H1 (cell line): ENCODE measurements around the gene ZBTB1. TPM values are rescaled to one million over a fixed set of nuclear protein-coding genes. Genes with fewer than 3 reads are reported as not detected.

Experiments
- CTCF ChIA-PET: fragments of 300-600 bp; sonication (Branson Sonifier 250); formaldehyde crosslinking; loops from one replicate; lab custom pipeline; 2021; ENCODE audit not compliant: partially characterized antibody; lab: Charles Lee
- POLR2A ChIA-PET: fragments of 300-600 bp; sonication (Branson Sonifier 250); formaldehyde crosslinking; loops from one replicate; lab custom pipeline; 2021; ENCODE audit warnings: inconsistent platforms; ENCODE audit not compliant: partially characterized antibody; lab: Charles Lee
- DNase-seq, 2 experiments: peaks; one replicate each; pipeline versions ENCODE4 v3.0.0 to v3.0.0-alpha.2; 2010 to 2022; ENCODE audit warnings: low spot score in 2 of 2, low read depth in 1 of 2, mixed read lengths in 1 of 2
- FAIRE-seq: peaks from 2 replicates; lab custom pipeline; 2011; peaks lifted over from hg19 to GRCh38; lab: Jason Lieb, UNC
- H2AFZ ChIP-seq: 2 replicates; pipeline ENCODE4 v1.8.1; 2012; ENCODE audit warnings: low read length, inconsistent platforms
- H2AK5ac ChIP-seq: 2 replicates; pipeline ENCODE4 v1.6.1; 2013; ENCODE audit warnings: low read depth, low read length
- H2BK120ac ChIP-seq: replicated peaks from 2 replicates; pipeline ENCODE3; 2013; ENCODE audit warnings: low read depth, low read length, inconsistent platforms
- H2BK12ac ChIP-seq: 2 replicates; pipeline ENCODE4 v1.6.1; 2013; ENCODE audit warnings: low read depth, low read length
- H2BK15ac ChIP-seq: 2 replicates; pipeline ENCODE4 v1.6.1; 2013; ENCODE audit warnings: low read length
- H2BK20ac ChIP-seq: 2 replicates; pipeline ENCODE4 v1.6.1; 2013; ENCODE audit warnings: low read length
- H2BK5ac ChIP-seq: 2 replicates; pipeline ENCODE4 v1.6.1; 2013; ENCODE audit warnings: low read depth, low read length
- H3K14ac ChIP-seq: 2 replicates; pipeline ENCODE4 v1.6.1; 2013; ENCODE audit warnings: inconsistent platforms; ENCODE audit not compliant: insufficient read length
- H3K18ac ChIP-seq: 2 replicates; pipeline ENCODE4 v1.6.1; 2013; ENCODE audit warnings: low read length; ENCODE audit errors: extremely low read depth
- H3K23ac ChIP-seq: 2 replicates; pipeline ENCODE4 v1.6.1; 2013; ENCODE audit warnings: inconsistent platforms; ENCODE audit not compliant: insufficient read length
- H3K23me2 ChIP-seq: 2 replicates; pipeline ENCODE4 v1.6.1; 2013; ENCODE audit warnings: low read depth, low read length
- H3K27ac ChIP-seq: 2 replicates; pipeline ENCODE4 v1.6.1; 2011; ENCODE audit warnings: low read depth, low read length, inconsistent platforms
- H3K27me3 ChIP-seq, 4 experiments: replicated peaks in 1 of 4; 1 replicate in 1 of 4; 2 replicates in 3 of 4; pipeline versions ENCODE4 v1.6.1 to v1.8.1; 2011 to 2013; ENCODE audit warnings: low read length in 3 of 4, mild to moderate bottlenecking in 3 of 4, inconsistent platforms in 2 of 4, mixed read lengths in 2 of 4, moderate library complexity in 1 of 4; ENCODE audit not compliant: control insufficient read depth in 3 of 4, insufficient read depth in 3 of 4; ENCODE audit errors: extremely low read depth in 1 of 4
- H3K36me3 ChIP-seq, 4 experiments: 2 replicates each; pipeline versions ENCODE4 v1.6.1 to v1.8.1; 2011 to 2013; ENCODE audit warnings: mild to moderate bottlenecking in 4 of 4, low read length in 3 of 4, moderate library complexity in 2 of 4, control low read depth in 1 of 4, inconsistent platforms in 1 of 4; ENCODE audit not compliant: insufficient read depth in 4 of 4, control insufficient read depth in 2 of 4
- H3K4ac ChIP-seq: replicated peaks from 2 replicates; pipeline ENCODE3; 2013; ENCODE audit warnings: low read length, low read depth, mixed read lengths, inconsistent platforms; ENCODE audit not compliant: insufficient read length
- H3K4me1 ChIP-seq, 4 experiments: replicated peaks in 1 of 4; 1 replicate in 1 of 4; 2 replicates in 3 of 4; pipeline versions ENCODE4 v1.6.1 to v1.8.1; 2011 to 2013; ENCODE audit warnings: low read length in 3 of 4, inconsistent platforms in 2 of 4, mixed read lengths in 1 of 4; ENCODE audit not compliant: insufficient read depth in 4 of 4, control insufficient read depth in 3 of 4
- H3K4me2 ChIP-seq, 2 experiments: 2 replicates each; pipeline versions ENCODE4 v1.6.1 to v1.8.1; 2011 to 2013; ENCODE audit warnings: low read depth in 2 of 2, low read length in 2 of 2, control low read depth in 1 of 2, inconsistent platforms in 1 of 2, mild to moderate bottlenecking in 1 of 2; ENCODE audit not compliant: insufficient read depth in 1 of 2
- H3K4me3 ChIP-seq, 4 experiments: fragments of 200-600, 300-600 bp in 1 of 4; sonication (generic), shearing (Covaris generic), sonication (Bioruptor Twin) in 1 of 4; 2 replicates each; pipeline versions ENCODE4 v1.5.1 to v1.8.1; 2011 to 2016; ENCODE audit warnings: low read length in 4 of 4, low read depth in 3 of 4, control low read depth in 2 of 4, inconsistent platforms in 2 of 4, mild to moderate bottlenecking in 2 of 4, mixed read lengths in 1 of 4, moderate library complexity in 1 of 4; ENCODE audit not compliant: insufficient read depth in 2 of 4; ENCODE audit errors: extremely low read depth in 1 of 4
- H3K56ac ChIP-seq: replicated peaks from 2 replicates; pipeline ENCODE3; 2013; ENCODE audit warnings: low read depth, mild to moderate bottlenecking, mixed read lengths, low read length, inconsistent platforms; ENCODE audit not compliant: insufficient read length
- H3K79me1 ChIP-seq: 2 replicates; pipeline ENCODE4 v1.6.1; 2013; ENCODE audit warnings: low read depth, low read length, control low read depth
- H3K79me2 ChIP-seq, 2 experiments: 2 replicates each; pipeline versions ENCODE4 v1.6.1 to v1.8.1; 2012 to 2013; ENCODE audit warnings: low read length in 2 of 2, mild to moderate bottlenecking in 2 of 2, inconsistent platforms in 1 of 2; ENCODE audit not compliant: insufficient read depth in 2 of 2, control insufficient read depth in 1 of 2
- H3K9ac ChIP-seq, 4 experiments: replicated peaks in 1 of 4; 1 replicate in 1 of 4; 2 replicates in 3 of 4; pipeline versions ENCODE4 v1.6.1 to v1.8.1; 2011 to 2013; ENCODE audit warnings: low read depth in 3 of 4, low read length in 3 of 4, control low read depth in 2 of 4, mild to moderate bottlenecking in 2 of 4, moderate library complexity in 2 of 4, inconsistent platforms in 1 of 4; ENCODE audit errors: extremely low read depth in 1 of 4
- H3K9me3 ChIP-seq, 2 experiments: 2 replicates each; pipeline versions ENCODE4 v1.6.1 to v1.8.1; 2012 to 2013; ENCODE audit warnings: mild to moderate bottlenecking in 2 of 2, moderate library complexity in 2 of 2, control low read depth in 1 of 2, inconsistent platforms in 1 of 2, low read depth in 1 of 2, low read length in 1 of 2, mixed read lengths in 1 of 2; ENCODE audit not compliant: insufficient read depth in 2 of 2
- H4K20me1 ChIP-seq, 2 experiments: replicated peaks in 1 of 2; 2 replicates each; pipeline versions ENCODE3 to v1.8.1; 2011 to 2013; ENCODE audit warnings: inconsistent platforms in 2 of 2, low read length in 2 of 2, mild to moderate bottlenecking in 1 of 2; ENCODE audit not compliant: insufficient read depth in 2 of 2, control insufficient read depth in 1 of 2
- H4K5ac ChIP-seq: 2 replicates; pipeline ENCODE4 v1.6.1; 2013; ENCODE audit warnings: low read length, low read depth, mixed read lengths, inconsistent platforms; ENCODE audit not compliant: insufficient read length
- H4K8ac ChIP-seq: 2 replicates; pipeline ENCODE4 v1.8.0; 2013; ENCODE audit warnings: mild to moderate bottlenecking, moderate library complexity, low read length, inconsistent platforms; ENCODE audit not compliant: insufficient read depth; ENCODE audit errors: extremely low read depth
- H4K91ac ChIP-seq: replicated peaks from 2 replicates; pipeline ENCODE3; 2013; ENCODE audit warnings: low read length, mixed read lengths, inconsistent platforms; ENCODE audit not compliant: insufficient read length
- EGR1 ChIP-seq: IDR thresholded peaks from 2 replicates; pipeline ENCODE4 v1.6.1; 2011; ENCODE audit warnings: low read depth, low read length, borderline replicate concordance
- POLR2A ChIP-seq, 2 experiments: IDR thresholded peaks; 1 replicate in 1 of 2; 2 replicates in 1 of 2; pipeline ENCODE4 v1.6.1; 2011; ENCODE audit warnings: low read depth in 2 of 2, low read length in 2 of 2, mild to moderate bottlenecking in 2 of 2; ENCODE audit errors: control extremely low read depth in 1 of 2
- WGBS, 2 experiments: shearing (Covaris generic) in 1 of 2; methylation state at CpG; one replicate each; pipeline versions ENCODE4 v1.1.6 to v1.1.7; 2013 to 2015; ENCODE audit warnings: low lambda C conversion rate in 2 of 2, mixed read lengths in 2 of 2, inconsistent platforms in 1 of 2, low coverage in 1 of 2, missing lambda C conversion rate in 1 of 2; ENCODE audit not compliant: insufficient replicate concordance in 2 of 2, insufficient coverage in 1 of 2, insufficient read length in 1 of 2; ENCODE audit errors: extremely low coverage in 1 of 2, missing lambda C conversion rate in 1 of 2; 5-methylcytosine and 5-hydroxymethylcytosine counted together
- polyA plus RNA-seq, 7 experiments: library from polyadenylated mRNA; depleted of rRNA in 3 of 7; stranded (reverse) in 5 of 7; unstranded in 2 of 7; fragments of >200 nt in 5 of 7; fragments of 200-250 nt in 2 of 7; gene quantifications; 1 replicate in 5 of 7; 2 replicates in 1 of 7; 4 replicates in 1 of 7; pipeline versions ENCODE4 v1.2.1 to v1.2.3, GENCODE V29; 2011 to 2013; ENCODE audit warnings: missing spikeins in 2 of 7, mixed read lengths in 2 of 7
- total RNA-seq: library from RNA; stranded (reverse); fragmentation: NEBNext Ultra II Directional; extraction: Animal tissue kit (Norgen Biotek cat#: 25700); gene quantifications from 2 replicates; pipeline ENCODE4 v1.2.1, GENCODE V29; 2021

Gene ZBTB1
- total and polyA plus RNA-seq, 2 of the 8 experiments (the other 6 are each of a cell fraction or from before 2014, with no cell fraction given), result 13.6 to 27.5 TPM

GRCh38 chr14:64506721-64507120 is 2.2 kb downstream of the ZBTB1 start:
- Histone ChIP-seq H2BK20ac (no peak overlapping the region), H3K79me2 (peaks cover 11 to 75% of the 10 kb centered on the region in 2 experiments; a peak in 3 of 4 replicates), H3K4ac (no peak overlapping the region), H2BK15ac (no peak overlapping the region), H2BK12ac (no peak overlapping the region), H4K20me1 (peaks cover 3 to 6% of the 10 kb centered on the region in 2 experiments), H3K79me1 (peaks cover 6% of the 10 kb centered on the region), H2AK5ac (no peak overlapping the region), H3K23me2 (peaks cover 19% of the 10 kb centered on the region), H3K56ac (no peak overlapping the region), H2BK5ac (no peak overlapping the region), H3K18ac (no peak overlapping the region), H3K27ac (no peak overlapping the region), H3K27me3 (no peaks in the 10 kb centered on the region), H4K91ac (no peak overlapping the region), H3K14ac (no peak overlapping the region), H4K8ac (no peak overlapping the region), H3K4me2 (peak overlapping the region; percentile 12 to 16; a peak in 1 of 4 replicates), H3K4me1 (peaks cover 2 to 14% (median 12%) of the 10 kb centered on the region in 4 experiments; a peak in 5 of 7 replicates), H2BK120ac (no peak overlapping the region), H3K9me3 (no peaks in the 10 kb centered on the region), H2AFZ (no peak overlapping the region), H3K4me3 (peak overlapping the region in 1 of 4 experiments; percentile 7; a peak in 2 of 8 replicates), H4K5ac (no peak overlapping the region), H3K23ac (no peak overlapping the region), H3K36me3 (no peaks in the 10 kb centered on the region), H3K9ac (no peak overlapping the region)
- POLR2A ChIA-PET, result interaction anchor here (0.8 to 4.4 kb wide), 2 partner anchors 16 to 42 kb away, joined by 3 to 52 read pairs; partner anchors contain the start of gene AKAP5
- DNase-seq (no peak), FAIRE-seq (no peak)
- WGBS, 2 experiments, result 90% methylated on average over 3 of the region's 3 CpGs; no CpG with 5 or more reads in 1 of the 2 experiments
- CTCF ChIA-PET, result interaction anchor here (0.6 kb wide), 1 partner anchor 512 kb away, joined by 3 read pairs; no protein-coding TSS in a partner anchor
- TF ChIP-seq EGR1 (no peak), POLR2A (IDR thresholded peaks at IDR 0.05; ENCODE audit: control extremely low read depth in 1 of 2, low read depth in 2 of 2, low read length in 2 of 2) (peak in 1 of 2 experiments; percentile 33; a peak in 1 of 3 replicates)
- TF ChIP-seq, all 59 proteins: peak for 1
